GM10266 (cell line): ENCODE results near the gene SLC4A4.

ENCODE experiments used
- DNase-seq: peaks from one replicate; pipeline ENCODE4 v3.0.0; 2012; ENCODE audit errors: extremely low spot score
- TF ChIP-seq, protein P1 (sequence below): IDR thresholded peaks from 2 replicates; pipeline ENCODE4 v1.5.1; 2012; ENCODE audit warnings: mild to moderate bottlenecking, low read depth; ENCODE audit not compliant: control insufficient read depth, insufficient read depth; ENCODE audit errors: missing control alignments

SLC4A4 gene

DNA sequence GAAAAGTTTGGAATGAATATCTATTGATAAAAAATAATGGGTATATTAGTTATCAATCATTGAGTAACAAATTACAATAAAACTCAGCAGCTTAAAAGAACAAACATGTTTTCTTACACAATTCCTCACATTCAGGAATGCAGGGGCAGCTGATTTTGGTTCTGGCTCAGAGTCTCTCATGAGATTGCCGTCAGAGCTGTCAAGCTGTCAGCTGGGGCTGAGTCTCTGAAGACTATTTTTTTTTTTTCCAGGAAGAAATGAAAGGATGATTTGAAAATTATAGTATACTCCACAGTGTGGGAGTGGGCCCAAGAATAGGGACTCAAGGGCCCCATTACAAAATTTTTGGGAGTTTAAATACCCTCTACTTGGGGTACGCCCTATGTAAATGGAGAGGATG, 226.0 kb downstream of the SLC4A4 start:
- TF ChIP-seq, protein P1, sequence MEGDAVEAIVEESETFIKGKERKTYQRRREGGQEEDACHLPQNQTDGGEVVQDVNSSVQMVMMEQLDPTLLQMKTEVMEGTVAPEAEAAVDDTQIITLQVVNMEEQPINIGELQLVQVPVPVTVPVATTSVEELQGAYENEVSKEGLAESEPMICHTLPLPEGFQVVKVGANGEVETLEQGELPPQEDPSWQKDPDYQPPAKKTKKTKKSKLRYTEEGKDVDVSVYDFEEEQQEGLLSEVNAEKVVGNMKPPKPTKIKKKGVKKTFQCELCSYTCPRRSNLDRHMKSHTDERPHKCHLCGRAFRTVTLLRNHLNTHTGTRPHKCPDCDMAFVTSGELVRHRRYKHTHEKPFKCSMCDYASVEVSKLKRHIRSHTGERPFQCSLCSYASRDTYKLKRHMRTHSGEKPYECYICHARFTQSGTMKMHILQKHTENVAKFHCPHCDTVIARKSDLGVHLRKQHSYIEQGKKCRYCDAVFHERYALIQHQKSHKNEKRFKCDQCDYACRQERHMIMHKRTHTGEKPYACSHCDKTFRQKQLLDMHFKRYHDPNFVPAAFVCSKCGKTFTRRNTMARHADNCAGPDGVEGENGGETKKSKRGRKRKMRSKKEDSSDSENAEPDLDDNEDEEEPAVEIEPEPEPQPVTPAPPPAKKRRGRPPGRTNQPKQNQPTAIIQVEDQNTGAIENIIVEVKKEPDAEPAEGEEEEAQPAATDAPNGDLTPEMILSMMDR = no peak
- DNase-seq = no peak

DNA sequence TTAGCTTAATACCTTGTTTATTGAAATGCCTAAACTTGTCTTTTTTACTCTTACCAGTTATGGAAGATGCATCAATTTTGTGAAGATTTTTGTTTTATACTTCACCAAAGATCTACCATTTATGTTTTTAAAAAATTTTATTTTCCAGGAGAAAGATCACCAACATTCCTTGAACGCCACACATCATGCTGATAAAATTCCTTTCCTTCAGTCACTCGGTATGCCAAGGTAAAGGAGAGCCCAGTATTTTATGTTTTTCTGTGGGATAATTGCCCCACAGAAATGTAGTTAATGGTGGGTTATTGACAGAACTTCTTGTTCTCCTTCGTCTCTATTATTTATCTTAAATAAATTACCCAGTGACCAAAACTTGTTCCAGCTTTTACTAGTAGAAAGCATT, 228.0 kb downstream of the SLC4A4 start:
- TF ChIP-seq, protein P1 = no peak
- DNase-seq = no peak

DNA sequence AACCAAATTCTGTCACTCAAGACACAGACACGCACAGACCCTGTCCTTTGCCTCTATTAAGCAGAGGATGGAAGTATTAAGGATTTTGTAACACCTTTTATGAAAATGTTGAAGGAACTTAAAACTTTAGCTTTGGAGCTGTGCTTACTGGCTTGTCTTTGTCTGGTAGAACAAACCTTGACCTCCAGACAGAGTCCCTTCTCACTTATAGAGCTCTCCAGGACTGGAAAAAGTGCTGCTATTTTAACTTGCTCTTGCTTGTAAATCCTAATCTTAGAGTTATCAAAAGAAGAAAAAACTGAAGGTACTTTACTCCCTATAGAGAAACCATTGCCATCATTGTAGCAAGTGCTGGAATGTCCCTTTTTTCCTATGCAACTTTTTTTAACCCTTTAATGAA, 229.3 kb downstream of the SLC4A4 start:
- DNase-seq = no peak
- TF ChIP-seq, protein P1 = no peak

DNA sequence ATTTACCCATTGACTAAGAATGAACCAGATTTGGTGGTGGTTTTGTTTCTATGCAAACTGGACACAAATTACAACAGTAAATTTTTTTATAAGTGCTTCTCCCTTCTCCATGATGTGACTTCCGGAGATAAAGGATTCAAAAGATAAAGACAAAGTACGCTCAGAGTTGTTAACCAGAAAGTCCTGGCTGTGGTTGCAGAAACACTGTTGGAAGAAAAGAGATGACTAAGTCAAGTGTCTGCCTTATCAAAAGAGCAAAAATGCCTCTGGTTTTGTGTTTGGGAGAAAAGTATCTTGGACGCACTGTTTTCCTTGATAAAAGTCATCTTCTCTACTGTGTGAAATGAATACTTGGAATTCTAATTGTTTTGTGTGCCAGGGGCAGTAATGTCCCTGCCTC, 231.7 kb downstream of the SLC4A4 start:
- no peak for DNase-seq
- TF ChIP-seq, protein P1 = no peak

DNA sequence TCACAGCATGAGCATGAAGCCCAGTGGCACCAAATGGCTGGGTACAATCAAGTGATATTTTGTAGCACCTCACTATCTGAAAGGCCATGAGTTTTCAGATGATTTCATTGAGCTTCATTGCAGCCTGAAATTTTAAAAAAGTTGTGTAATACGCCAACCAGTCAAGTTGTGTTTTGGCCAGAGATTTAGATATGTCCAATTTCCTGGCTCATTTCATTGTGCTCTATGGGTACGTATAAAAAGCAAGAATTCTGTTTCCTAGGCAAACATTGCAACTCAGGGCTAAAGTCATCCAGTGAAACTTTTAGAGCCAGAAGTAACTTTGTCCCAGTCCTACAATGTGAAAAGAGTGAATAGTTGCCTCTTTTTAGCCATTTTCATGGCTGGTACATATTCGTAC, 232.5 kb downstream of the SLC4A4 start:
- TF ChIP-seq, protein P1 = no peak
- no peak for DNase-seq

DNA sequence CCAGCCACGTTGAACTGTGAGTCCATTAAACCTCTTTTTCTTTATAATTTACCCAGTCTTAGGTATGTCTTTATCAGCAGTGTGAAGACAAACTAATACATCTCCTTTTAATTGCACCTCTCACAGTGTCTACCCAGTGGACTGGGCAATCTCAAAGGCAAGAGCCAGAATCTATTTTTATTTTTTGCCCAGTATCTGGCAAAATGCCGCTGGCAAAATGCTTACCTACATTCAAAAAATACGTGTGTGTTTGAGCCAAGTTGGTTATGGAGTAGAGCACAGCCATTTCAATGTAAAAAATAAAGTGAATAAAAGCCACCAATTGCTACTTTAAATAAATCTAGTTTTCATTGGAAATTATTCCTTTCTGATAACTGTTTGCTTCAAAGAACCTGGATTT, 245.2 kb downstream of the SLC4A4 start:
- no peak for DNase-seq
- TF ChIP-seq, protein P1 = no peak

DNA sequence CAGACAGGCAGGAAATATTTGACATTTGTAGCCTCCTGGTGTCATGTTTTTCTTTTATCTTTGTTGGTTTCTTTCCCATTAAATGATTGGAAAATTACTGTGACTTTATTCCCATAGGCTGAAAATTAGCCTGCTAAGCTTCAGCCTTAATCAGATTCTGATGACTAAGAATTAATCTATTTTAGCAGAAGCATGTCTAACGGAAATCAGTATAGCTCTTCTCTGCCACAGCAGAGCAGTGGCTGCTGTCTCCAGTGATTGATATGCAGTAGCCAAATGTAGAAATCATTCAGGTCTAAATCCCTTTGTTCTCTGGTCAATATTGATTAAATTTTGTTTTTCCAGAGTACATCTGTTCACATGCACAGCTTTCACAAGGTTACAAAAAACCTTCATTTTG, 245.8 kb downstream of the SLC4A4 start:
- DNase-seq = no peak
- TF ChIP-seq, protein P1 = no peak
